GM12874 (cell line): ENCODE data around the gene TOE1.

Experiments used
- CTCF ChIP-seq: IDR thresholded peaks from 2 replicates; pipeline ENCODE4 v1.5.1; 2011; ENCODE audit warnings: low read depth, mild to moderate bottlenecking, control low read depth, low read length, moderate library complexity; ENCODE audit not compliant: insufficient read depth

The TOE1 gene

GRCh38 chr1:45364294-45364693 is 24.3 kb downstream of the TOE1 start:
- TF ChIP-seq CTCF, result no peak

- no peak for TF ChIP-seq CTCF
Observed at GRCh38 chr1:45365051-45365450, 25.1 kb downstream of the TOE1 start.

GRCh38 chr1:45370575-45370974 is 30.6 kb downstream of the TOE1 start:
- TF ChIP-seq CTCF, result no peak

GRCh38 chr1:45373573-45373972 is 33.6 kb downstream of the TOE1 start:
- TF ChIP-seq CTCF, result no peak

- TF ChIP-seq CTCF, result no peak
Observed at GRCh38 chr1:45375104-45376090, 35.4 kb downstream of the TOE1 start.

- TF ChIP-seq CTCF, result no peak
Observed at GRCh38 chr1:45378184-45378583, 38.2 kb downstream of the TOE1 start.

GRCh38 chr1:45379524-45379923 is 39.6 kb downstream of the TOE1 start:
- TF ChIP-seq CTCF, result no peak
